Colonic mucosa (tissue), 4 donors: ENCODE measurements around the gene GNAL. TPM values are rescaled to one million over a fixed set of nuclear protein-coding genes. Genes with fewer than 3 reads are reported as not detected.

Experiments used
- DNase-seq: peaks from one replicate; pipeline ENCODE4 v3.0.0-alpha.2; 2020
- H3K27ac ChIP-seq: fragments of 200-600 bp; one replicate; pipeline ENCODE4 v1.8.0; 2021
- H3K27me3 ChIP-seq: fragments of 200-600 bp; one replicate; pipeline ENCODE4 v1.8.0; 2021
- H3K36me3 ChIP-seq: fragments of 200-600 bp; one replicate; pipeline ENCODE4 v1.8.0; 2021
- H3K4me1 ChIP-seq: fragments of 200-600 bp; one replicate; pipeline ENCODE4 v1.8.0; 2021; ENCODE audit warnings: mild to moderate bottlenecking
- H3K4me3 ChIP-seq: fragments of 200-600 bp; one replicate; pipeline ENCODE4 v1.8.0; 2021
- H3K9ac ChIP-seq, 2 donors: one replicate each; pipeline ENCODE4 v1.7.0; 2013; ENCODE audit warnings: control low read depth in 2 of 2, low read depth in 2 of 2, low read length in 2 of 2
- H3K9me3 ChIP-seq: fragments of 200-600 bp; one replicate; pipeline ENCODE4 v1.8.0; 2021
- intact Hi-C: fragments of 100-400 bp; cut with DNase I; formaldehyde crosslinking; loops from one replicate; pipeline ENCODE4 v1.14.1; 2022
- total RNA-seq, 2 donors: library from RNA; stranded (reverse); fragmentation: NEBNext Ultra II Directional in 1 of 2; extraction: Animal tissue kit (Norgen Biotek cat#: 25700) in 1 of 2; gene quantifications; one replicate each; pipeline ENCODE4 v1.2.1, GENCODE V29; 2021
- TF ChIP-seq, protein P1 (sequence below): fragments of 200-600 bp; IDR thresholded peaks from one replicate; pipeline ENCODE4 v1.8.0; 2022; ENCODE audit warnings: antibody characterized with exemption, mild to moderate bottlenecking
- donor health status: healthy.
- donor health status: DM: no; HTN: no; CAD: no.
- donor health status: DM: no; HTN: no; CAD: no.

Gene GNAL
- total RNA-seq, 2 donors from 2014 or later = 2.0 to 2.6 TPM

DNA sequence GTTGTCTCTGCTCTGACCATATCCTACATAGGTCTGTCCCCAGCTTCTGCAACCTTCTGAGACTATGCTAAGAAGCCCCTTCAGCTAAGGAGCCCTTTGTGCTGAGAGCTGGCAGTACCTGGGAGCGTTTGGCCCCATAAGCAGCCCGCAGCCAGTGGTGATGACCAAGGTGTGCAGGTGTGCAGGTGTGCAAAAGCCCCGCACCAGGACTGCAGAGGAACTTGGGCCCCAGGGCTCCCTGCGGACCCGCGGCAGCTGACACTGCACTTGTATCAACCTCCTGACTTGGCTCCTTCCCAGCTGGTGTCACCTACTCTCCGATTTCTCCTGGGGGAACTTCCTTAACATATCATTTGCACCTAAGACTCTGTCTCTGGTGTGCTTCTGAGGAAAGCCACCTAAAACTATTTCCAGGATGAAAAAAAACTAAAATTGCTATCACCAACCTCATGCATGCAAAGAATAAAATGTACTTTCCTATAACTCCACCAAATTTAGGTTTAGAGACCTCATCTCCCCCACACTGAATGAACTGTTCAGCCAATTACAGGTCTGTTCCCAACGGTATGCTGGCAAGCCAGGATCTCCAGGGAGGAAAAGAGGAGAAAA lies 16.1 kb upstream of the GNAL start:
- Histone ChIP-seq H3K4me3 (no peak overlapping the region), H3K27me3 (no peaks in the 10 kb centered on the region), H3K9ac (no peak overlapping the region), H3K27ac (no peak overlapping the region), H3K4me1 (no peaks in the 10 kb centered on the region), H3K9me3 (no peaks in the 10 kb centered on the region), H3K36me3 (no peaks in the 10 kb centered on the region)
- intact Hi-C loops = no loop called here
- TF ChIP-seq, protein P1, sequence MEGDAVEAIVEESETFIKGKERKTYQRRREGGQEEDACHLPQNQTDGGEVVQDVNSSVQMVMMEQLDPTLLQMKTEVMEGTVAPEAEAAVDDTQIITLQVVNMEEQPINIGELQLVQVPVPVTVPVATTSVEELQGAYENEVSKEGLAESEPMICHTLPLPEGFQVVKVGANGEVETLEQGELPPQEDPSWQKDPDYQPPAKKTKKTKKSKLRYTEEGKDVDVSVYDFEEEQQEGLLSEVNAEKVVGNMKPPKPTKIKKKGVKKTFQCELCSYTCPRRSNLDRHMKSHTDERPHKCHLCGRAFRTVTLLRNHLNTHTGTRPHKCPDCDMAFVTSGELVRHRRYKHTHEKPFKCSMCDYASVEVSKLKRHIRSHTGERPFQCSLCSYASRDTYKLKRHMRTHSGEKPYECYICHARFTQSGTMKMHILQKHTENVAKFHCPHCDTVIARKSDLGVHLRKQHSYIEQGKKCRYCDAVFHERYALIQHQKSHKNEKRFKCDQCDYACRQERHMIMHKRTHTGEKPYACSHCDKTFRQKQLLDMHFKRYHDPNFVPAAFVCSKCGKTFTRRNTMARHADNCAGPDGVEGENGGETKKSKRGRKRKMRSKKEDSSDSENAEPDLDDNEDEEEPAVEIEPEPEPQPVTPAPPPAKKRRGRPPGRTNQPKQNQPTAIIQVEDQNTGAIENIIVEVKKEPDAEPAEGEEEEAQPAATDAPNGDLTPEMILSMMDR = no peak
- DNase-seq = no peak

DNA sequence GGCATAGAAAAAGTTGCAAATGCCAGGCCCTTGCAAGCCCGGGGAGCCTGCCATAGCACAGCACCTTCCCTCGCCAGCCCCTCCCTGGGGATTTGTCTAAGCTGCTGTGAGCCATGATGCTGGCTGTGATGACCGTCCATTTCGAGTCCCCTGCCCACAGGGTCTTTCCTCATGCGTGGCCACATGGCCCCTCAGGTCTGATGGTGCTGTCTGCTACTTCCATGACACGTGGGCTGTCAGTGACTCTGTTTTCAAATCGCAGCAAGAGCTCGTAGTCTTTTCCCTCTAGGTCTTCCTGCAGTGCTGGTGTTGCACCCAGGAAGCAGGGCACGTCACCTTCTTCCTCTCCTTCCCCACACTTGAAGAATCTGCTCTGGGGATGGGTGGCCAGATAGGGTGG lies 15.5 kb upstream of the GNAL start:
- intact Hi-C loops = no loop called here
- Histone ChIP-seq H3K9ac (no peak overlapping the region), H3K9me3 (no peaks in the 10 kb centered on the region), H3K27me3 (no peaks in the 10 kb centered on the region), H3K4me3 (no peak overlapping the region), H3K4me1 (no peaks in the 10 kb centered on the region), H3K27ac (no peak overlapping the region), H3K36me3 (no peaks in the 10 kb centered on the region)
- DNase-seq = no peak
- TF ChIP-seq, protein P1 = no peak

DNA sequence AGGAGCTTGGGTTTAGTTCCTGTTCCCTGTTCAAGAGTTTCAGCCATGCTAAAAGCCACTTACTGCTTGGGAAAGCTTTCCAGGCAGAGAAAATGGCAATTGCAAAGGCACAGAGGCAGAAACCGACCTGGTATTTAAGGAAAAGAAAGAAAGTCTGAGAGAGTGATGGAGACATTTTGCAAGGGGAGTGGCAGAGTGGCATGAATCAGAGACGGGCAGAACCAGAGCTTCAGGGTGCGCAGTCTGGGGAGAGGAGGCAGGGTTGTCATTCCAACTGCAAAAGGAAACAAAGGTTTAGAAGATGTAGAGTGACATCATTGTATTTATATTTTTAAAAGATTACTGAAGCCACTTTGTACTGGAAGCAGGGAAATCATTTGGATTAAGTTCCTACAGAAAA lies 14.9 kb upstream of the GNAL start:
- Histone ChIP-seq H3K9ac (no peak overlapping the region), H3K27me3 (no peaks in the 10 kb centered on the region), H3K4me3 (no peak overlapping the region), H3K4me1 (no peaks in the 10 kb centered on the region), H3K9me3 (no peaks in the 10 kb centered on the region), H3K27ac (no peak overlapping the region), H3K36me3 (no peaks in the 10 kb centered on the region)
- TF ChIP-seq, protein P1 = no peak
- intact Hi-C loops = no loop called here
- DNase-seq = no peak

DNA sequence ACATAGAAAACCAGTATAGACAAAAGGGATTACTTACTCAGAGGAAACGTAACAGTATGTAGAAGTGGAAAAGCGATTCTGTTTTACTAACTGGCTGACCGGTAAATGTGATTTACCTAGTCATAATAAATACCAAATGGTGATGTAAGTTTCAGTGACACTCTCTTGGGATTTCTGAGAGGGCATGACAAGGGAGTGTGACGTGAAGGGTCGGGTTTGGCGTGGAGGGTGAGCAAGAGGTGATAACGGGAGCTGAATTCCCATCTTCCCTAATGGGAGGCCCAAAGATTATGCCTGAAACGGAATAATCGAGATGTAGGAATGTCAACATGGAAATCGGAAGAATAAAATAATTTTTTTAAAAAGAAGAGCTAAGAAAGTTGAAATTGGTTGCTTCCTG lies 12.7 kb upstream of the GNAL start:
- TF ChIP-seq, protein P1 = no peak
- Histone ChIP-seq H3K4me1 (no peaks in the 10 kb centered on the region), H3K9ac (no peak overlapping the region), H3K9me3 (no peaks in the 10 kb centered on the region), H3K27ac (no peak overlapping the region), H3K27me3 (no peaks in the 10 kb centered on the region), H3K36me3 (no peaks in the 10 kb centered on the region), H3K4me3 (no peak overlapping the region)
- DNase-seq = no peak
- intact Hi-C loops = no loop called here

DNA sequence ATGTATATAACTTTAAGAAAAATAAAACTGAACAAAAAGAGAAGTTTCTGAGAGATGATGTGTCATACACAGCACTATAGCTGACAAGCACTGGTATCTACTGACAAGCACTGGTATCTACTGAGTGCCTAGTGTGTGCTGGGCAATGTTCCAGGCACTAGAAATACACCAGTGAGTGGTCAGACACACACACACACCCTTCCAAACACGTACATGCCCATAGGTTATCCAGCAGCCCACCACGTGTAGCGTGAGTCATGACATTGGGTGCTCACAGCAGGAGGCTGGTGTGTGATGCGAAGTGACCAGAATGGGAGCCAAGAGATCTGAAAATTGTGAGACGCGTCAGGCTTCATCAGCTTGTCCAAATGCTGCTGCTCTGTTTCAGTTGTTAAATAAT lies 12.2 kb upstream of the GNAL start:
- H3K4me3 ChIP-seq = no peak overlapping the region
- TF ChIP-seq, protein P1 = no peak
- intact Hi-C loops = no loop called here
- no peaks in the 10 kb centered on the region for H3K9me3 ChIP-seq
- H3K4me1 ChIP-seq = no peaks in the 10 kb centered on the region
- H3K9ac ChIP-seq = no peak overlapping the region
- no peak for DNase-seq
- H3K27me3 ChIP-seq = no peaks in the 10 kb centered on the region
- no peak overlapping the region for H3K27ac ChIP-seq
- H3K36me3 ChIP-seq = no peaks in the 10 kb centered on the region
